ENCODE results near the gene P2RX5.

DNA sequence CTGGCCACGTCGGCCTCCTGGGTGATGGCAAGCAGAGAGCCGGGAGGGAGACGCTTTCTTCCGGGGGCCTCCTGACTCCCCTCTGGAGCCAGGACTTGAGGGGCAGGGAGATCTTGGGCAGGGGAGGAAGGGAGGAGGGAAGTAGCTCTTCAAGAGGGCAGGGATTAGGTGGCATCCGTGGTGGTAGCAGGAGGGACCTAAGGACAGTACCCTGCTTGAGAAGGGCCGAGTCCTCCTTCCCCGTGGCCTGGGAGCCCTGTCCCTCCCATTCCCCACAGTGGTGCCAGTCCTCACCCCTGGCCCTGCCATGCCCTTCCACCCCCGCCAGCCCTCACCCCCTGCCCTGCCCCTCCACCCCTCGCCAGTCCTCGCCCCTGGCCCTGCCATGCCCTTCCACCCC, 40.2 kb downstream of the P2RX5 start:
- TF ChIP-seq, protein P1, sequence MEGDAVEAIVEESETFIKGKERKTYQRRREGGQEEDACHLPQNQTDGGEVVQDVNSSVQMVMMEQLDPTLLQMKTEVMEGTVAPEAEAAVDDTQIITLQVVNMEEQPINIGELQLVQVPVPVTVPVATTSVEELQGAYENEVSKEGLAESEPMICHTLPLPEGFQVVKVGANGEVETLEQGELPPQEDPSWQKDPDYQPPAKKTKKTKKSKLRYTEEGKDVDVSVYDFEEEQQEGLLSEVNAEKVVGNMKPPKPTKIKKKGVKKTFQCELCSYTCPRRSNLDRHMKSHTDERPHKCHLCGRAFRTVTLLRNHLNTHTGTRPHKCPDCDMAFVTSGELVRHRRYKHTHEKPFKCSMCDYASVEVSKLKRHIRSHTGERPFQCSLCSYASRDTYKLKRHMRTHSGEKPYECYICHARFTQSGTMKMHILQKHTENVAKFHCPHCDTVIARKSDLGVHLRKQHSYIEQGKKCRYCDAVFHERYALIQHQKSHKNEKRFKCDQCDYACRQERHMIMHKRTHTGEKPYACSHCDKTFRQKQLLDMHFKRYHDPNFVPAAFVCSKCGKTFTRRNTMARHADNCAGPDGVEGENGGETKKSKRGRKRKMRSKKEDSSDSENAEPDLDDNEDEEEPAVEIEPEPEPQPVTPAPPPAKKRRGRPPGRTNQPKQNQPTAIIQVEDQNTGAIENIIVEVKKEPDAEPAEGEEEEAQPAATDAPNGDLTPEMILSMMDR (IDR thresholded peaks at IDR 0.05), result no peak
- TF ChIP-seq ZFX (IDR thresholded peaks at IDR 0.05; ENCODE audit: borderline replicate concordance), result no peak
